NCI-H748 (cell line): ENCODE results near the gene TIMM17A.
A peak's percentile ranks its signal among the peaks of the same experiment; 100 is the strongest.
"Not testable (repeated sequence)": the region's sequence is repeated elsewhere in the genome, so short reads cannot be mapped to it uniquely, and the experiment has no call there.

ENCODE experiments used
- DNase-seq: peaks from one replicate; lab custom pipeline; 2025; ENCODE audit not compliant: unreplicated experiment; lab: John Stamatoyannopoulos, UW

TIMM17A gene

GRCh38 chr1:201939574-201939973 is 15.7 kb upstream of the TIMM17A start:
- DNase-seq: no peak

- not testable (repeated sequence) for DNase-seq
Measured at GRCh38 chr1:201940316-201940715, 15.0 kb upstream of the TIMM17A start.

GRCh38 chr1:201941420-201942128 is 13.7 kb upstream of the TIMM17A start:
- DNase-seq: no peak

- no peak for DNase-seq
Measured at GRCh38 chr1:201942129-201942495, 13.2 kb upstream of the TIMM17A start.

GRCh38 chr1:201944002-201944401 is 11.3 kb upstream of the TIMM17A start:
- no peak for DNase-seq

GRCh38 chr1:201944639-201945038 is 10.7 kb upstream of the TIMM17A start:
- DNase-seq: no peak

GRCh38 chr1:201945157-201945556 is 10.1 kb upstream of the TIMM17A start:
- DNase-seq: no peak

- DNase-seq: no peak
Measured at GRCh38 chr1:201945863-201946223, 9.5 kb upstream of the TIMM17A start.

GRCh38 chr1:201946224-201946908 is 8.9 kb upstream of the TIMM17A start, which contains the start of gene LMOD1:
LMOD1 (minus strand) TSS chr1:201946548; CDS start chr1:201946340, 208 bp downstream.
- DNase-seq: peak; percentile 65

GRCh38 chr1:201947697-201948008 is 7.7 kb upstream of the TIMM17A start:
- DNase-seq: no peak

- DNase-seq: no peak
Measured at GRCh38 chr1:201949491-201949890, 5.8 kb upstream of the TIMM17A start.

GRCh38 chr1:201954263-201955008 is 867 bp upstream of the TIMM17A start:
- no peak for DNase-seq

- peak; percentile 36 for DNase-seq
Measured at GRCh38 chr1:201955729-201956143, 433 bp downstream of the TIMM17A start.

- no peak for DNase-seq
Measured at GRCh38 chr1:201958348-201958747, 3.0 kb downstream of the TIMM17A start.

- not testable (repeated sequence) for DNase-seq
Measured at GRCh38 chr1:201962382-201962781, 7.1 kb downstream of the TIMM17A start.

GRCh38 chr1:201964261-201964660 is 9.0 kb downstream of the TIMM17A start:
- no peak for DNase-seq

- DNase-seq: no peak
Measured at GRCh38 chr1:201966171-201966570, 10.9 kb downstream of the TIMM17A start.

- no peak for DNase-seq
Measured at GRCh38 chr1:201968202-201968925, 13.1 kb downstream of the TIMM17A start.

GRCh38 chr1:201970334-201971159 is 15.2 kb downstream of the TIMM17A start:
- peak; percentile 23 for DNase-seq

GRCh38 chr1:201982082-201982622 is 26.8 kb downstream of the TIMM17A start:
- DNase-seq: no peak
